ENCODE measurements around the gene CCDC27.

DNA sequence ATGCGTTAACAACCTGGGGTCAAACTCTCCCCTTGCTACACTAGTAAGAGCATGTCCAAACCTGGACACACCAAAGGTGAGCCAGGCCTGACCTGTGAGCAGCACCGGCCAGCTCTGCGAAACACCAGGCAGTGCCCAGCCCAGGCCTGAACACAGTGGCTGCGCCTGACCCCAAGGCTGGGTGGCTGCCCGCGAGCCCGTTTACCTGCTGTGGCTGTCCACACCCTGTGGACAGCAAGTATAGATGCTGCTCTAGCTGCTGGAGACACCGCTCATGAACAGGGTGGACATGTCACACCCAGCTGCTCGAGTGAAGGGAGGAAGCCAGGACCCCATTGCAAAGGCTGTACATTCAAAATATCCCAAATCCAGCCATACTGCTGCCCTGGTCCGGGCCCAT is 7.6 kb upstream of the CCDC27 start:
- TF ChIP-seq EZH2 (IDR thresholded peaks at IDR 0.05; ENCODE audit: borderline replicate concordance, insufficient read depth, low read depth, low read length, poor library complexity, severe bottlenecking): no peak
- TF ChIP-seq, protein P1, sequence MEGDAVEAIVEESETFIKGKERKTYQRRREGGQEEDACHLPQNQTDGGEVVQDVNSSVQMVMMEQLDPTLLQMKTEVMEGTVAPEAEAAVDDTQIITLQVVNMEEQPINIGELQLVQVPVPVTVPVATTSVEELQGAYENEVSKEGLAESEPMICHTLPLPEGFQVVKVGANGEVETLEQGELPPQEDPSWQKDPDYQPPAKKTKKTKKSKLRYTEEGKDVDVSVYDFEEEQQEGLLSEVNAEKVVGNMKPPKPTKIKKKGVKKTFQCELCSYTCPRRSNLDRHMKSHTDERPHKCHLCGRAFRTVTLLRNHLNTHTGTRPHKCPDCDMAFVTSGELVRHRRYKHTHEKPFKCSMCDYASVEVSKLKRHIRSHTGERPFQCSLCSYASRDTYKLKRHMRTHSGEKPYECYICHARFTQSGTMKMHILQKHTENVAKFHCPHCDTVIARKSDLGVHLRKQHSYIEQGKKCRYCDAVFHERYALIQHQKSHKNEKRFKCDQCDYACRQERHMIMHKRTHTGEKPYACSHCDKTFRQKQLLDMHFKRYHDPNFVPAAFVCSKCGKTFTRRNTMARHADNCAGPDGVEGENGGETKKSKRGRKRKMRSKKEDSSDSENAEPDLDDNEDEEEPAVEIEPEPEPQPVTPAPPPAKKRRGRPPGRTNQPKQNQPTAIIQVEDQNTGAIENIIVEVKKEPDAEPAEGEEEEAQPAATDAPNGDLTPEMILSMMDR (IDR thresholded peaks at IDR 0.05): no peak
